ENCODE measurements around the gene ELF1.
"Not testable (repeated sequence)": the region's sequence is repeated elsewhere in the genome, so short reads cannot be mapped to it uniquely, and the experiment has no call there.

DNA sequence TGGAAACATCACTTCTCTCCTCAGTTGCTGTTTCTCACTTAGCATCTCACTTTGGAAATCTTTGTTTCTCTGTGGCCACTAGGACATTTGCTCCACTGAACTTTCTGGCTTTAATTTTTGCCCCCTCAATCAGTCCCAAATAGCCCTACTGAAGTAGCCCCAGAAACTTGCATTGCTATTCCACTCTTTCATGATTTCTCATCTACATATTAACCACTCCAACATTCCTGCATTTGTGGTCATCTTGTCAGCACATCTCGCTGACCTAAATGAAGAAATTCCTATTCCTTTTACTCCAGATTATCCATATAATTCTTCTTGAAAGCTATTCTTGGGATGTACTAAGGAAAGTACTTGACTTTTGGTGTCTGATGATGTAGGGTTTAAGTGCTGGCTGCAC, 134.9 kb downstream of the ELF1 start:
- TF ChIP-seq, protein P1, sequence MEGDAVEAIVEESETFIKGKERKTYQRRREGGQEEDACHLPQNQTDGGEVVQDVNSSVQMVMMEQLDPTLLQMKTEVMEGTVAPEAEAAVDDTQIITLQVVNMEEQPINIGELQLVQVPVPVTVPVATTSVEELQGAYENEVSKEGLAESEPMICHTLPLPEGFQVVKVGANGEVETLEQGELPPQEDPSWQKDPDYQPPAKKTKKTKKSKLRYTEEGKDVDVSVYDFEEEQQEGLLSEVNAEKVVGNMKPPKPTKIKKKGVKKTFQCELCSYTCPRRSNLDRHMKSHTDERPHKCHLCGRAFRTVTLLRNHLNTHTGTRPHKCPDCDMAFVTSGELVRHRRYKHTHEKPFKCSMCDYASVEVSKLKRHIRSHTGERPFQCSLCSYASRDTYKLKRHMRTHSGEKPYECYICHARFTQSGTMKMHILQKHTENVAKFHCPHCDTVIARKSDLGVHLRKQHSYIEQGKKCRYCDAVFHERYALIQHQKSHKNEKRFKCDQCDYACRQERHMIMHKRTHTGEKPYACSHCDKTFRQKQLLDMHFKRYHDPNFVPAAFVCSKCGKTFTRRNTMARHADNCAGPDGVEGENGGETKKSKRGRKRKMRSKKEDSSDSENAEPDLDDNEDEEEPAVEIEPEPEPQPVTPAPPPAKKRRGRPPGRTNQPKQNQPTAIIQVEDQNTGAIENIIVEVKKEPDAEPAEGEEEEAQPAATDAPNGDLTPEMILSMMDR (IDR thresholded peaks at IDR 0.05; ENCODE audit: control extremely low read depth in 1 of 3, insufficient read depth in 1 of 3, low read depth in 1 of 3, low read length in 3 of 3) = not testable (repeated sequence)
- TF ChIP-seq TEAD4 (IDR thresholded peaks at IDR 0.05; ENCODE audit: low read depth, low read length); POLR2A (IDR thresholded peaks at IDR 0.05; ENCODE audit: control extremely low read depth in 1 of 2, low read depth in 2 of 2, low read length in 2 of 2); EZH2 (IDR thresholded peaks at IDR 0.05; ENCODE audit: low read depth, low read length, severe bottlenecking); KDM5A (IDR thresholded peaks at IDR 0.05; ENCODE audit: low read length); TAF1 (IDR thresholded peaks at IDR 0.05; ENCODE audit: low read depth, low read length); EP300 (IDR thresholded peaks at IDR 0.05; ENCODE audit: borderline replicate concordance in 1 of 2, low read depth in 2 of 2, low read length in 2 of 2); FOSL1 (IDR thresholded peaks at IDR 0.05; ENCODE audit: insufficient read depth, low read depth, low read length); BACH1 (IDR thresholded peaks at IDR 0.05; ENCODE audit: low read length): not testable (repeated sequence)
- TF ChIP-seq, protein P2, sequence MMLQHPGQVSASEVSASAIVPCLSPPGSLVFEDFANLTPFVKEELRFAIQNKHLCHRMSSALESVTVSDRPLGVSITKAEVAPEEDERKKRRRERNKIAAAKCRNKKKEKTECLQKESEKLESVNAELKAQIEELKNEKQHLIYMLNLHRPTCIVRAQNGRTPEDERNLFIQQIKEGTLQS (IDR thresholded peaks at IDR 0.05; ENCODE audit: insufficient read depth, low read depth, low read length) = not testable (repeated sequence)
- TF ChIP-seq, protein P3, sequence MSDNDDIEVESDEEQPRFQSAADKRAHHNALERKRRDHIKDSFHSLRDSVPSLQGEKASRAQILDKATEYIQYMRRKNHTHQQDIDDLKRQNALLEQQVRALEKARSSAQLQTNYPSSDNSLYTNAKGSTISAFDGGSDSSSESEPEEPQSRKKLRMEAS (IDR thresholded peaks at IDR 0.05) = not testable (repeated sequence)
- TF ChIP-seq, protein P4, sequence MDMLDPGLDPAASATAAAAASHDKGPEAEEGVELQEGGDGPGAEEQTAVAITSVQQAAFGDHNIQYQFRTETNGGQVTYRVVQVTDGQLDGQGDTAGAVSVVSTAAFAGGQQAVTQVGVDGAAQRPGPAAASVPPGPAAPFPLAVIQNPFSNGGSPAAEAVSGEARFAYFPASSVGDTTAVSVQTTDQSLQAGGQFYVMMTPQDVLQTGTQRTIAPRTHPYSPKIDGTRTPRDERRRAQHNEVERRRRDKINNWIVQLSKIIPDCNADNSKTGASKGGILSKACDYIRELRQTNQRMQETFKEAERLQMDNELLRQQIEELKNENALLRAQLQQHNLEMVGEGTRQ (IDR thresholded peaks at IDR 0.05; ENCODE audit: low read length) = not testable (repeated sequence)
